ENCODE measurements around the gene GKN1. TPM values are rescaled to one million over a fixed set of nuclear protein-coding genes. Genes with fewer than 3 reads are reported as not detected.

GKN1 gene
- total and polyA plus RNA-seq, 2 of the 8 experiments (the other 6 are each of a cell fraction or from before 2014, with no cell fraction given), result not detected

DNA sequence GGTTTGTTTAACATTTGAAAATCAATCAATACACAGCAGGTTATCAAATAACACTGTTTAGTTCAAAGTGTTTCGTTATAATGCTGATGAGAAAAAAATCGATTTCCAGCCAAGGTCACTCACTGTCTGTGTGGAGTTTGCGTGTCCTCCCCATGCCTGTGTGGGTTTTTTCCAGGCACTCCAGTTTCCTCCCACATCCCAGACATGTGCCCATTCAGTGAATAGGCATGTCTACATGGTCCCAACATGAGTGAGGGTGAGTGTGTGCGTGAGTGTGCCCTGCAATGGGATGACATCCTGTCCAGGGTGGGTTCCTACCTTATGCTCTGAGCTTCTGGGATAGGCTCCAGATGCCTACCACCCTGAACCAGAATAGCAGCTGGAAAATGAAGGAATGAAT lies 13.1 kb upstream of the GKN1 start:
- Histone ChIP-seq H4K5ac (ENCODE audit: insufficient read length, low read depth, low read length) (no peak overlapping the region), H3K4ac (replicated peaks; ENCODE audit: insufficient read length, low read depth, low read length) (no peak overlapping the region), H3K18ac (ENCODE audit: extremely low read depth, low read length) (no peak overlapping the region), H3K36me3 (ENCODE audit: control insufficient read depth in 2 of 4, insufficient read depth in 4 of 4, low read length in 3 of 4) (no peaks in the 10 kb centered on the region; a peak in 1 of 8 replicates), H2BK12ac (ENCODE audit: low read depth, low read length) (no peak overlapping the region), H3K27me3 (replicated peaks in 1 of 4; ENCODE audit: control insufficient read depth in 3 of 4, extremely low read depth in 1 of 4, insufficient read depth in 3 of 4, low read length in 3 of 4) (no peaks in the 10 kb centered on the region), H3K27ac (ENCODE audit: low read depth, low read length) (no peak overlapping the region), H3K9ac (replicated peaks in 1 of 4; ENCODE audit: extremely low read depth in 1 of 4, low read depth in 3 of 4, low read length in 3 of 4) (no peak overlapping the region), H2AFZ (ENCODE audit: low read length) (no peak overlapping the region), H2BK15ac (ENCODE audit: low read length) (no peak overlapping the region), H3K4me2 (ENCODE audit: insufficient read depth in 1 of 2, low read depth in 2 of 2, low read length in 2 of 2) (no peak overlapping the region), H3K9me3 (ENCODE audit: insufficient read depth in 2 of 2, low read depth in 1 of 2, low read length in 1 of 2) (no peaks in the 10 kb centered on the region), H2BK20ac (ENCODE audit: low read length) (no peak overlapping the region), H3K4me1 (replicated peaks in 1 of 4; ENCODE audit: control insufficient read depth in 3 of 4, insufficient read depth in 4 of 4, low read length in 3 of 4) (no peaks in the 10 kb centered on the region), H3K23me2 (ENCODE audit: low read depth, low read length) (no peaks in the 10 kb centered on the region), H3K23ac (ENCODE audit: insufficient read length) (no peak overlapping the region), H3K56ac (replicated peaks; ENCODE audit: insufficient read length, low read depth, low read length) (no peak overlapping the region), H3K79me1 (ENCODE audit: low read depth, low read length) (no peaks in the 10 kb centered on the region), H3K4me3 (ENCODE audit: extremely low read depth in 1 of 4, insufficient read depth in 2 of 4, low read depth in 3 of 4, low read length in 4 of 4) (no peak overlapping the region), H2BK5ac (ENCODE audit: low read depth, low read length) (no peak overlapping the region), H4K20me1 (replicated peaks in 1 of 2; ENCODE audit: control insufficient read depth in 1 of 2, insufficient read depth in 2 of 2, low read length in 2 of 2) (no peaks in the 10 kb centered on the region), H4K91ac (replicated peaks; ENCODE audit: insufficient read length, low read length) (no peak overlapping the region), H2AK5ac (ENCODE audit: low read depth, low read length) (no peak overlapping the region), H3K79me2 (ENCODE audit: control insufficient read depth in 1 of 2, insufficient read depth in 2 of 2, low read length in 2 of 2) (no peaks in the 10 kb centered on the region), H2BK120ac (replicated peaks; ENCODE audit: low read depth, low read length) (no peak overlapping the region), H4K8ac (ENCODE audit: extremely low read depth, insufficient read depth, low read length) (no peak overlapping the region), H3K14ac (ENCODE audit: insufficient read length) (no peak overlapping the region)
- 87% methylated on average over 4 of the region's 4 CpGs; no CpG with 5 or more reads in 1 of the 2 experiments for WGBS, 2 experiments (ENCODE audit: extremely low coverage in 1 of 2, insufficient coverage in 1 of 2, insufficient read length in 1 of 2, insufficient replicate concordance in 2 of 2, low coverage in 1 of 2, low lambda C conversion rate in 2 of 2, missing lambda C conversion rate in 1 of 2)
- FAIRE-seq (no peak), DNase-seq (ENCODE audit: low read depth in 1 of 2, low spot score in 2 of 2) (no peak)
- ChIA-PET CTCF (ENCODE audit: partially characterized antibody) (interaction anchor here (0.6 to 1.3 kb wide), 4 partner anchors 14 to 322 kb away, joined by 3 to 4 read pairs (median 4); partner anchors contain the start of gene ANTXR1), POLR2A (ENCODE audit: partially characterized antibody) (no interaction called here)
- TF ChIP-seq JUND (IDR thresholded peaks at IDR 0.05; ENCODE audit: low read length) (no peak), SP2 (IDR thresholded peaks at IDR 0.05; ENCODE audit: low read length) (no peak), MAFK (IDR thresholded peaks at IDR 0.05; ENCODE audit: low read depth, low read length) (no peak), POU5F1 (IDR thresholded peaks at IDR 0.05; ENCODE audit: low read depth, low read length) (no peak), GTF2F1 (IDR thresholded peaks at IDR 0.05; ENCODE audit: borderline replicate concordance, low read depth, low read length) (no peak), TBP (IDR thresholded peaks at IDR 0.05; ENCODE audit: low read depth, low read length) (no peak), ATF2 (IDR thresholded peaks at IDR 0.05; ENCODE audit: low read length) (no peak), SRF (IDR thresholded peaks at IDR 0.05; ENCODE audit: low read depth, low read length) (no peak), CTBP2 (IDR thresholded peaks at IDR 0.05; ENCODE audit: borderline replicate concordance, insufficient read depth, insufficient read length, low read length) (no peak), BACH1 (IDR thresholded peaks at IDR 0.05; ENCODE audit: low read length) (no peak), RFX5 (IDR thresholded peaks at IDR 0.05; ENCODE audit: borderline replicate concordance, low read depth, low read length) (no peak), E2F6 (IDR thresholded peaks at IDR 0.05) (no peak), SP1 (IDR thresholded peaks at IDR 0.05; ENCODE audit: low read depth, low read length) (no peak)
